ENCODE results near the gene TTC23L. TPM values are rescaled to one million over a fixed set of nuclear protein-coding genes. Genes with fewer than 3 reads are reported as not detected.

Gene TTC23L
- total RNA-seq, 3 donors from 2014 or later, result 1.3 to 2.0 TPM; not detected in 1

GRCh38 chr5:34859253-34859652, 20.3 kb downstream of the TTC23L start:
- DNase-seq (ENCODE audit: low spot score in 2 of 2), result no peak
- no peak overlapping the region for H3K4me3 ChIP-seq
- no peaks in the 10 kb centered on the region for H3K9me3 ChIP-seq
- TF ChIP-seq POLR2AphosphoS5 (IDR thresholded peaks at IDR 0.05) (no peak), POLR2A (IDR thresholded peaks at IDR 0.05) (no peak), CTCF (IDR thresholded peaks at IDR 0.05) (no peak)
- H3K4me1 ChIP-seq, result no peaks in the 10 kb centered on the region
- no peaks in the 10 kb centered on the region for H3K27me3 ChIP-seq
- H3K36me3 ChIP-seq, result no peaks in the 10 kb centered on the region
- no peak overlapping the region for H3K27ac ChIP-seq
- intact Hi-C loops (cut with DNase I; ENCODE audit: low total_unique reads), result no loop called here

GRCh38 chr5:34863946-34864345, 25.0 kb downstream of the TTC23L start:
- no peak for DNase-seq (ENCODE audit: low spot score in 2 of 2)
- Histone ChIP-seq H3K27ac (no peak overlapping the region), H3K4me3 (no peak overlapping the region), H3K27me3 (no peaks in the 10 kb centered on the region), H3K9me3 (no peaks in the 10 kb centered on the region), H3K36me3 (no peaks in the 10 kb centered on the region), H3K4me1 (no peaks in the 10 kb centered on the region)
- intact Hi-C loops (cut with DNase I; ENCODE audit: low total_unique reads), result no loop called here
- TF ChIP-seq POLR2A (IDR thresholded peaks at IDR 0.05), result no peak
- no peak for TF ChIP-seq CTCF (IDR thresholded peaks at IDR 0.05)
- no peak for TF ChIP-seq POLR2AphosphoS5 (IDR thresholded peaks at IDR 0.05)

GRCh38 chr5:34865091-34865490, 26.1 kb downstream of the TTC23L start:
- intact Hi-C loops (cut with DNase I; ENCODE audit: low total_unique reads), result no loop called here

GRCh38 chr5:34866989-34867471, 28.1 kb downstream of the TTC23L start:
- H3K27ac ChIP-seq, result peak overlapping the region in 1 of 2 donors; percentile 15
- intact Hi-C loops (cut with DNase I; ENCODE audit: low total_unique reads), result no loop called here
- no peaks in the 10 kb centered on the region for H3K27me3 ChIP-seq
- peak in 1 of 2 donors; percentile 39 for DNase-seq (ENCODE audit: low spot score in 2 of 2)
- no peak overlapping the region for H3K4me3 ChIP-seq
- no peaks in the 10 kb centered on the region for H3K36me3 ChIP-seq
- H3K4me1 ChIP-seq, result no peaks in the 10 kb centered on the region
- TF ChIP-seq CTCF (IDR thresholded peaks at IDR 0.05) (no peak), POLR2A (IDR thresholded peaks at IDR 0.05) (no peak), POLR2AphosphoS5 (IDR thresholded peaks at IDR 0.05) (no peak)
- no peaks in the 10 kb centered on the region for H3K9me3 ChIP-seq

More at GRCh38 chr5:34865091-34865490, 26.1 kb downstream of the TTC23L start:
- Histone ChIP-seq H3K4me3 (no peak overlapping the region), H3K27me3 (no peaks in the 10 kb centered on the region), H3K36me3 (no peaks in the 10 kb centered on the region), H3K9me3 (no peaks in the 10 kb centered on the region), H3K27ac (no peak overlapping the region), H3K4me1 (no peaks in the 10 kb centered on the region)
- DNase-seq (ENCODE audit: low spot score in 2 of 2), result no peak
- TF ChIP-seq POLR2A (IDR thresholded peaks at IDR 0.05) (no peak), CTCF (IDR thresholded peaks at IDR 0.05) (no peak), POLR2AphosphoS5 (IDR thresholded peaks at IDR 0.05) (no peak)

- Histone ChIP-seq H3K36me3 (no peaks in the 10 kb centered on the region), H3K27me3 (no peaks in the 10 kb centered on the region), H3K4me3 (no peak overlapping the region), H3K9me3 (no peaks in the 10 kb centered on the region), H3K27ac (no peak overlapping the region), H3K4me1 (no peaks in the 10 kb centered on the region)
- intact Hi-C loops (cut with DNase I; ENCODE audit: low total_unique reads), result no loop called here
- TF ChIP-seq POLR2AphosphoS5 (IDR thresholded peaks at IDR 0.05) (no peak), CTCF (IDR thresholded peaks at IDR 0.05) (no peak), POLR2A (IDR thresholded peaks at IDR 0.05) (no peak)
- no peak for DNase-seq (ENCODE audit: low spot score in 2 of 2)
Observed at GRCh38 chr5:34867660-34868059, 28.7 kb downstream of the TTC23L start.
